ENCODE data around the gene SMIM44.

Gene SMIM44

GRCh38 chr19:3443840-3444694 lies 39.2 kb downstream of the SMIM44 start:
- no peak for TF ChIP-seq CTCF (conservative IDR thresholded peaks at IDR 0.05; ENCODE audit: control insufficient read depth, insufficient read depth, low read depth, low read length)
- DNase-seq (ENCODE audit: low read depth), result peak; percentile 44
- H3K4me3 ChIP-seq (ENCODE audit: control insufficient read depth, low read depth, low read length), result no peak overlapping the region

- H3K4me3 ChIP-seq (ENCODE audit: control insufficient read depth, low read depth, low read length), result no peak overlapping the region
- no peak for TF ChIP-seq CTCF (conservative IDR thresholded peaks at IDR 0.05; ENCODE audit: control insufficient read depth, insufficient read depth, low read depth, low read length)
- DNase-seq (ENCODE audit: low read depth), result no peak
These were observed 40.7 kb downstream of the SMIM44 start for GRCh38 chr19:3442487-3443071.

GRCh38 chr19:3441986-3442329 lies 41.3 kb downstream of the SMIM44 start:
- DNase-seq (ENCODE audit: low read depth), result no peak
- no peak for TF ChIP-seq CTCF (conservative IDR thresholded peaks at IDR 0.05; ENCODE audit: control insufficient read depth, insufficient read depth, low read depth, low read length)
- H3K4me3 ChIP-seq (ENCODE audit: control insufficient read depth, low read depth, low read length), result no peak overlapping the region

- no peak overlapping the region for H3K4me3 ChIP-seq (ENCODE audit: control insufficient read depth, low read depth, low read length)
- DNase-seq (ENCODE audit: low read depth), result no peak
- no peak for TF ChIP-seq CTCF (conservative IDR thresholded peaks at IDR 0.05; ENCODE audit: control insufficient read depth, insufficient read depth, low read depth, low read length)
These were observed 41.9 kb downstream of the SMIM44 start for GRCh38 chr19:3441089-3441985.

GRCh38 chr19:3440082-3440481 lies 43.2 kb downstream of the SMIM44 start:
- H3K4me3 ChIP-seq (ENCODE audit: control insufficient read depth, low read depth, low read length), result no peak overlapping the region
- peak; percentile 49 for TF ChIP-seq CTCF (conservative IDR thresholded peaks at IDR 0.05; ENCODE audit: control insufficient read depth, insufficient read depth, low read depth, low read length)
- DNase-seq (ENCODE audit: low read depth), result peak; percentile 41

- peak; percentile 95 for DNase-seq (ENCODE audit: low read depth)
- H3K4me3 ChIP-seq (ENCODE audit: control insufficient read depth, low read depth, low read length), result peak overlapping the region; percentile 31
- TF ChIP-seq CTCF (conservative IDR thresholded peaks at IDR 0.05; ENCODE audit: control insufficient read depth, insufficient read depth, low read depth, low read length), result no peak
These were observed 48.3 kb downstream of the SMIM44 start for GRCh38 chr19:3434630-3435553.
